ENCODE measurements around the gene CELF6.

DNA sequence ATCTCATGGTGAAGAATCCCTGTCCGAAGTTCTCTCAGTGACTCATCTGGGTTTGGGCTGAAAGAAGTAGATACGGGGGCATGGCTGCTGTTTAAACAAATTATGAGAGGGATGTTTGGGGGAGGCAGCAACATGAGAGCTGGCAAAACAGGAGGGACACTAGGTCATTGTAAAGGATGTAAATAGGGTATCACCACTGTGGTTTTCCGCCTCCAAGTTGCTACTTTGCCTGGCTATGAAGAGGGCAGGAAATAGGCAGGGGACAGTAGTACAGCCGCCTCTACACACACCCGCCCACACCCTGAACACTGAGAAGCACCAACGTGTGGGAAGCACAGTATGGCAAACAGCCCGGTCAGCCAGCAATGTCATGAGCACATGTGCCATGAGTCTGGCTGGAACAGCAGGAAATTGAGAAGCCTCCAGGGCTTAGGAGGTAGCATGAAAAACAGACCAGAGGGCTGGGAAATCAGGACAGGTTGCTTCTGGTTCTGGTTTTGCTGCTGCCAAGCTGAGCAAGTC, 38.8 kb upstream of the CELF6 start:
- TF ChIP-seq CTCF (IDR thresholded peaks at IDR 0.05), result no peak
- TF ChIP-seq POLR2A (IDR thresholded peaks at IDR 0.05), result no peak
